Neuronal stem cell (in vitro differentiated cells): Measurements from ENCODE around the gene PRKN.
"Not testable (repeated sequence)": the region's sequence is repeated elsewhere in the genome, so short reads cannot be mapped to it uniquely, and the experiment has no call there.

Experiments used
- DNase-seq: peaks from one replicate; pipeline ENCODE4 v3.0.0-alpha.2; 2013; ENCODE audit warnings: low spot score
- H2AFZ ChIP-seq: one replicate; pipeline ENCODE4 v1.6.1; 2013; ENCODE audit warnings: mild to moderate bottlenecking, low read length, inconsistent platforms
- H2AK5ac ChIP-seq: 2 replicates; pipeline ENCODE4 v1.6.1; 2013; ENCODE audit warnings: low read depth, mild to moderate bottlenecking, inconsistent platforms, low read length, moderate library complexity, mixed read lengths
- H2BK120ac ChIP-seq: 2 replicates; pipeline ENCODE4 v1.6.1; 2013; ENCODE audit warnings: low read depth, mild to moderate bottlenecking, inconsistent platforms, low read length, moderate library complexity, mixed read lengths
- H2BK12ac ChIP-seq: one replicate; pipeline ENCODE4 v1.6.1; 2013; ENCODE audit warnings: low read length, inconsistent platforms
- H2BK15ac ChIP-seq: 2 replicates; pipeline ENCODE4 v1.6.1; 2013; ENCODE audit warnings: mild to moderate bottlenecking, low read length, inconsistent platforms, mixed read lengths
- H2BK5ac ChIP-seq: one replicate; pipeline ENCODE4 v1.6.1; 2013; ENCODE audit warnings: inconsistent platforms, mild to moderate bottlenecking, low read length, moderate library complexity
- H3K14ac ChIP-seq: one replicate; pipeline ENCODE4 v1.6.1; 2013; ENCODE audit warnings: low read length, inconsistent platforms
- H3K18ac ChIP-seq: 2 replicates; pipeline ENCODE4 v1.6.1; 2013; ENCODE audit warnings: low read length, inconsistent platforms
- H3K23ac ChIP-seq: 2 replicates; pipeline ENCODE4 v1.6.1; 2013; ENCODE audit warnings: low read depth, mild to moderate bottlenecking, mixed read lengths, low read length, inconsistent platforms; ENCODE audit not compliant: poor library complexity
- H3K27ac ChIP-seq: replicated peaks from 3 replicates; pipeline ENCODE4 v1.5.1; 2013; ENCODE audit warnings: low read length, inconsistent platforms
- H3K27me3 ChIP-seq, 3 experiments: 2 replicates each; pipeline ENCODE4 v1.6.1; 2013; ENCODE audit warnings: low read length in 3 of 3, mild to moderate bottlenecking in 2 of 3, inconsistent platforms in 1 of 3, low read depth in 1 of 3, mixed read lengths in 1 of 3, moderate library complexity in 1 of 3; ENCODE audit not compliant: control insufficient read depth in 3 of 3, insufficient read depth in 3 of 3
- H3K36me3 ChIP-seq, 2 donors: replicated peaks in 1 of 2; 2 replicates each; pipeline ENCODE4 v1.6.1; 2013; ENCODE audit warnings: low read length in 2 of 2; ENCODE audit not compliant: control insufficient read depth in 2 of 2, insufficient read depth in 2 of 2
- H3K4ac ChIP-seq: 2 replicates; pipeline ENCODE4 v1.6.1; 2013; ENCODE audit warnings: inconsistent platforms, mild to moderate bottlenecking, low read length, moderate library complexity
- H3K4me1 ChIP-seq, 2 donors: 1 replicate in 1 of 2; 2 replicates in 1 of 2; pipeline ENCODE4 v1.6.1; 2013; ENCODE audit warnings: low read length in 2 of 2, low read depth in 1 of 2; ENCODE audit not compliant: control insufficient read depth in 2 of 2, insufficient read depth in 1 of 2
- H3K4me2 ChIP-seq: one replicate; pipeline ENCODE4 v1.6.1; 2013; ENCODE audit warnings: mild to moderate bottlenecking, low read length, inconsistent platforms; ENCODE audit not compliant: insufficient read depth, poor library complexity, severe bottlenecking
- H3K4me3 ChIP-seq, 2 donors: 2 replicates each; pipeline ENCODE4 v1.5.1; 2013; ENCODE audit warnings: low read length in 2 of 2, mild to moderate bottlenecking in 2 of 2, inconsistent platforms in 1 of 2, moderate library complexity in 1 of 2
- H3K79me1 ChIP-seq: one replicate; pipeline ENCODE4 v1.6.1; 2013; ENCODE audit warnings: low read depth, mild to moderate bottlenecking, inconsistent platforms, low read length, moderate library complexity
- H3K9ac ChIP-seq: one replicate; pipeline ENCODE4 v1.6.1; 2013; ENCODE audit warnings: mild to moderate bottlenecking, low read depth, low read length, inconsistent platforms; ENCODE audit not compliant: poor library complexity
- H3K9me3 ChIP-seq, 2 donors: replicated peaks in 1 of 2; 2 replicates each; pipeline versions ENCODE3 to v1.6.1; 2013; ENCODE audit warnings: low read length in 2 of 2, mild to moderate bottlenecking in 2 of 2, inconsistent platforms in 1 of 2, low read depth in 1 of 2, mixed read lengths in 1 of 2, moderate library complexity in 1 of 2; ENCODE audit not compliant: control insufficient read depth in 2 of 2, insufficient read depth in 1 of 2
- H4K8ac ChIP-seq: one replicate; pipeline ENCODE4 v1.6.1; 2013; ENCODE audit warnings: low read depth, mild to moderate bottlenecking, inconsistent platforms, low read length, moderate library complexity
- H4K91ac ChIP-seq: one replicate; pipeline ENCODE4 v1.6.1; 2013; ENCODE audit warnings: low read length, low read depth, mild to moderate bottlenecking, inconsistent platforms; ENCODE audit not compliant: poor library complexity
- WGBS, 2 donors: extraction: QIAGEN DNeasy Blood & Tissue Kit; methylation state at CpG; one replicate each; pipeline ENCODE4 v1.1.7; 2013; ENCODE audit warnings: missing lambda C conversion rate in 2 of 2, mixed read lengths in 1 of 2; ENCODE audit not compliant: insufficient read length in 2 of 2, insufficient replicate concordance in 1 of 2; ENCODE audit errors: extremely low coverage in 2 of 2; 5-methylcytosine and 5-hydroxymethylcytosine counted together

The PRKN gene

DNA sequence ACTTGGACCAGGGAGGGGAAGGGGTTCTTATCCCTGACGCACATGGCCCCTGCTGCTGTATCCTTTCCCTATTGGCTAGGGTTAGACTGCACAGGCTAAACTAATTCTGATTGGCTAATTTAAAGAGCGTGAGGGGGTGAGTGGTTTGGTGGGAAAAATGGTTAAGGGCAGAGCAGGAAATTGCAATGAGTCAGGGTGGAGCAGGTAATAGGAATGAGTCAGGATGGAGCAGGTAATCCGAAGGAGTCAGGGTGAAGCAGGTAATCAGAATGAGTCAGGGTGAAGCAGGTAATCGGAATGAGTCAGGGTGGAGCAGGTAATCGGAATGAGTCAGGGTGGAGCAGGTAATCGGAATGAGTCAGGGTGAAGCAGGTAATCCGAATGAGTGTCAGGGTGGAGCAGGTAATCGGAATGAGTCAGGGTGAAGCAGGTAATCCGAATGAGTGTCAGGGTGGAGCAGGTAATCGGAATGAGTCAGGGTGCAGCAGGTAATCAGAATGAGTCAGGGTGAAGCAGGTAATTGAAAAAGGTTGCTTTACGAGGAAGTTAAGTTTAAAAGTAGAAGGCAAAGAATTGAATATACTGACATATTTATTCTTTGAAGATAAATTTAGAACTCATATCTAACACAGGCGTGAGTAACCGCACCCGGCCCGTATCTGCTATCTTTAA lies 1412.2 kb downstream of the PRKN start:
- DNase-seq, H2BK15ac ChIP-seq, H3K9ac ChIP-seq, H2BK120ac ChIP-seq, H3K9me3 ChIP-seq, H3K27ac ChIP-seq, H3K23ac ChIP-seq, H3K36me3 ChIP-seq, H3K4ac ChIP-seq, H3K4me1 ChIP-seq, H4K8ac ChIP-seq, H3K4me2 ChIP-seq, H2BK5ac ChIP-seq, H3K18ac ChIP-seq, H3K14ac ChIP-seq, H3K27me3 ChIP-seq, H2AFZ ChIP-seq, H3K4me3 ChIP-seq, H3K79me1 ChIP-seq, H4K91ac ChIP-seq, H2BK12ac ChIP-seq, H2AK5ac ChIP-seq: not testable (repeated sequence)
- WGBS, 2 donors, result 100% methylated on average over 1 of the region's 15 CpGs; no CpG with 5 or more reads in 1 of the 2 donors

DNA sequence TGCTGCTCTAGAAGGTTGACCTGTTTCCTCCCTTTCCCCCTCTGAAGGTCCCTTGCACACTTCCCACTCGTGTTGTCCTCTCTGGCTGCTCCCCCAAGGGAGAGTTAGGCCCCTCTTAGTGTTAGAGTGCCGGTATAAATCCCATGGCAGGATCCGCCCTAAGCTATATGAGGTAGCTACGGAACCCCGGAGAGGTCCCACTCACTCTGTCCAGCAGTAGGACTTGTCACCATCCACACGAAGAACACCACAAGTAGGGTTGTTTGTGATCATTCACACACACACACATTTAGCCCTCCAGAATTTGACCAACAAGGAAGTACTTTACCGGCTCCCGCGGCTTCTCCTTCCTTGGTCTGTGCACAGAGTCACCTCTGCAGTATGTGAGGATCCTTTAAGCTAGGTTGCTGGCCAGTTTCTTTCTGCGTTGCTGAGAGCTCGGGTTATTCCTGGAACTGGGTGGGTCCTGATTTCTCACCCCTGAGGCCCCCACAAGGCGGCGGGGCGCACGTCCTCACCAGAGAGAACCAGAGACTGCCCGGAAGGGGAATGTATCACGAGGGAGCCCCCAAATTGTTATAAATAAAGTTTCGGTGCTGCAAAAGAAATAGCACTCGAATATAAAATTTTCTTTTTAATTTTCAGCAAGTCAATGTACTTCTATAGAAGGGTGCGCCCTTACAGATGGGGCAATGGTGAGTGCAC lies 1412.9 kb downstream of the PRKN start:
- not testable (repeated sequence) for H3K23ac ChIP-seq, H2BK5ac ChIP-seq, H3K27me3 ChIP-seq, H3K4ac ChIP-seq, H3K18ac ChIP-seq, H3K36me3 ChIP-seq, H3K27ac ChIP-seq, H3K79me1 ChIP-seq, H3K4me2 ChIP-seq, H3K4me1 ChIP-seq, H2AK5ac ChIP-seq, H3K9me3 ChIP-seq, H3K14ac ChIP-seq, H2AFZ ChIP-seq, H4K8ac ChIP-seq, H2BK120ac ChIP-seq, H2BK12ac ChIP-seq, H3K4me3 ChIP-seq, H2BK15ac ChIP-seq, H4K91ac ChIP-seq, H3K9ac ChIP-seq, DNase-seq
- no CpG with 5 or more reads among the region's 20 CpGs for WGBS, 2 donors

DNA sequence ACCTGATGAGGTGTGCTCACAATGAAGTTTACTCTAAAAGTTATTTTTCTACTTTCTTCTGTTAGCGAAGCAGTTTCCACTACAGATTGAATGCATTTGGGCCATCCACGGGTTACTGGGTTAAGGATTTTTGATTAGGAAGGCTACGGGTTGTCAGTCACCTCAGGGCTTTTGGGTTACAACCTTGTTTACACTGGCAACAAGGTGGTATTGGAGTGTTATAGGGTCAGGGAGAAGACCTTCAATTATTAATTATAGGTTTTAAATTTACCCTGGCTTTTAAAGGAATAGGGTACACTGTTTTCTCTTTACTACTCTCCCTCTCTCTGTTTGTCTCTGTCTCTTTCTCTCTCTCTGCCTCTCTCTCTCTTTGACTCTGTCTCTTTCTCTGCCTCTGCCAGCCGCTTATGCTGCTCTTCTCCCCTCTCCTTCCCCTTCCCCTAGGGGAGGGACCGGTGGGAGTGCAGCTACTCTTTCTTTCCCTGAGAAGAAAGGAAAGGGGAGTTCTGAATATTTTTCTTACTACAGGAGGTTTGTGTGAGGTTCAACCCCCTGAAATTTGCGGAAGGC lies 1413.5 kb downstream of the PRKN start:
- Histone ChIP-seq H3K4me1 (peaks cover 5 to 9% of the 10 kb centered on the region in 2 donors), H3K18ac (no peak overlapping the region), H4K8ac (no peak overlapping the region), H3K4me2 (no peak overlapping the region), H2BK5ac (no peak overlapping the region), H2AK5ac (no peak overlapping the region), H2BK15ac (no peak overlapping the region), H2BK12ac (no peak overlapping the region), H3K36me3 (no peaks in the 10 kb centered on the region), H3K9ac (no peak overlapping the region), H2AFZ (no peak overlapping the region), H3K23ac (no peak overlapping the region), H4K91ac (no peak overlapping the region), H3K9me3 (no peaks in the 10 kb centered on the region), H3K27me3 (no peaks in the 10 kb centered on the region), H3K4me3 (no peak overlapping the region), H3K4ac (no peak overlapping the region), H2BK120ac (no peak overlapping the region), H3K79me1 (no peaks in the 10 kb centered on the region), H3K27ac (no peak overlapping the region), H3K14ac (no peak overlapping the region)
- WGBS, 2 donors, result no CpG with 5 or more reads among the region's 6 CpGs
- no peak for DNase-seq

GRCh38 chr6:161313475-161313874 lies 1414.1 kb downstream of the PRKN start:
- no CpG with 5 or more reads among the region's 3 CpGs for WGBS, 2 donors
- not testable (repeated sequence) for H2BK15ac ChIP-seq

More at GRCh38 chr6:161313475-161313874, 1414.1 kb downstream of the PRKN start:
- not testable (repeated sequence) for H3K4me1 ChIP-seq, H2AK5ac ChIP-seq, H3K9me3 ChIP-seq, H4K8ac ChIP-seq, H2BK120ac ChIP-seq, H3K18ac ChIP-seq, H3K4me2 ChIP-seq, H2AFZ ChIP-seq, H4K91ac ChIP-seq, H2BK12ac ChIP-seq, H3K27ac ChIP-seq, H3K23ac ChIP-seq, H3K79me1 ChIP-seq, H3K14ac ChIP-seq, H3K27me3 ChIP-seq, H2BK5ac ChIP-seq, H3K4ac ChIP-seq, H3K36me3 ChIP-seq, H3K9ac ChIP-seq, DNase-seq, H3K4me3 ChIP-seq
